Activated gamma-delta T cell treated with Interleukin-2 at 50 U/mL for 16 hours (primary cell): ENCODE measurements around the gene MGLL.

Source experiments
- DNase-seq: peaks from one replicate; pipeline ENCODE4 v3.0.0-alpha.2; 2020

MGLL gene

GRCh38 chr3:127644641-127645370 is 177.5 kb downstream of the MGLL start:
- no peak for DNase-seq

GRCh38 chr3:127640042-127640355 is 182.3 kb downstream of the MGLL start:
- no peak for DNase-seq

GRCh38 chr3:127639173-127640041 is 182.9 kb downstream of the MGLL start:
- no peak for DNase-seq
